ENCODE measurements around the gene MANBA. TPM values are rescaled to one million over a fixed set of nuclear protein-coding genes. Genes with fewer than 3 reads are reported as not detected.
"Not testable (repeated sequence)": the region's sequence is repeated elsewhere in the genome, so short reads cannot be mapped to it uniquely, and the experiment has no call there.

MANBA gene
- total RNA-seq, 2 experiments from 2014 or later: 8.7 to 10.0 TPM

GRCh38 chr4:102718833-102719575 lies 41.8 kb downstream of the MANBA start:
- not testable (repeated sequence) for H3K27me3 Mint-ChIP-seq, H3K9me3 Mint-ChIP-seq, H3K4me3 Mint-ChIP-seq, H3K4me1 Mint-ChIP-seq, DNase-seq, H3K27ac Mint-ChIP-seq
- H3K36me3 Mint-ChIP-seq: peaks cover 22% of the 10 kb centered on the region

DNA sequence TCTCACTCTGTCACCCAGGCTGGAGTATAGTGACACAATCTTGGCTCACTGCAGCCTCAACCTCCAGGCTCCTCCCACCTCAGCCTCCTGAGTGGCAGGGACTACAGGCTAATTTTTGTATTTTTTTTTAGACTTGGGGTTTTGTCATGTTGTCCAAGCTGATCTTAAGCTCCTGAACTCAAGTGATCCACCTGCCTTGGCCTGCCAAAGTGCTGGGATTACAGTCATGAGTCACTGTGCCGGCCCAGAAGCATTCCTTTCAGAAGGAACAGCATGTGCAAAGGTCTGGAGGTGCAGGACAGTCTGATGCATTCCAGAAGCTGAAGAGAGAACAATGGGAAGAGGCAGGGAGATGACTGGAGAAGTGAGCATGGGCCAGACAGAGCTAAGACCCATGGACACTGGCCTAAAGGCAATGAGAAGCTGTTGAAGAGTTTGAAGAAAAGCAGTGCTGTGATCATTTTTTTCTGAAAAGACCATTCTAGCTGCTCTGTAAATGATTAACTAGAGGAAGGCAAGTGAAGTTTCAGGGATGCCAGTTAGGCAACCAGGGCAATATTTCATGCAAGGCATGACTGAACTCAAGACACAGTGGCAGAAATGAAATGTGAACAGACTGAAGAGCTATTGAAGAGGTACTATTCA lies 43.2 kb downstream of the MANBA start:
- Mint-ChIP-seq H3K27me3 (no peaks in the 10 kb centered on the region), H3K4me3 (no peak overlapping the region), H3K9me3 (no peaks in the 10 kb centered on the region), H3K4me1 (no peaks in the 10 kb centered on the region), H3K36me3 (peaks cover 16% of the 10 kb centered on the region), H3K27ac (no peak overlapping the region)
- no peak for DNase-seq

GRCh38 chr4:102715057-102715456 lies 45.7 kb downstream of the MANBA start:
- Mint-ChIP-seq H3K27me3 (no peaks in the 10 kb centered on the region), H3K27ac (no peak overlapping the region), H3K36me3 (peaks cover 30% of the 10 kb centered on the region), H3K9me3 (no peaks in the 10 kb centered on the region), H3K4me1 (no peaks in the 10 kb centered on the region), H3K4me3 (no peak overlapping the region)
- DNase-seq: no peak

GRCh38 chr4:102713774-102714173 lies 47.0 kb downstream of the MANBA start:
- DNase-seq, H3K27ac Mint-ChIP-seq, H3K27me3 Mint-ChIP-seq, H3K4me3 Mint-ChIP-seq, H3K4me1 Mint-ChIP-seq, H3K9me3 Mint-ChIP-seq: not testable (repeated sequence)
- peaks cover 29% of the 10 kb centered on the region for H3K36me3 Mint-ChIP-seq

DNA sequence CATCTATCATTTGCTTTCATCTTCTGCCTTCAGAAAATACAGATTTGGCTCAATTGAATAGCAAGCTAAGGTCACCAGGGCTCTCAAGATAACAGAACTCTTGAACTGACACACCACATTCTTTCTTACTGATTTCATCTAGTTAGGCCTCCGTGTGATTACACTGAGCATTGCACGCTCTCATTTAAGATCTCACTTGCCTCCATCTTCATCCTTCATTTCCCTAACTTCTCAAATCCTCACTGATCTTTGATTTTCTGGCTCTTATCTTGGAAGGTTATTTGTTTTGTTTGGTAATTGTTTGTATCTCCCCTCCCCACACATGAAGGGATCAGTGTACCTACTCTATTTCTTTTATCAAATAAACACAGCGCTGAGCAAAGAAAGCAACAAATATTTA lies 47.7 kb downstream of the MANBA start:
- peaks cover 4% of the 10 kb centered on the region for H3K9me3 Mint-ChIP-seq
- no peaks in the 10 kb centered on the region for H3K27me3 Mint-ChIP-seq
- H3K4me3 Mint-ChIP-seq: no peak overlapping the region
- H3K36me3 Mint-ChIP-seq: peaks cover 27% of the 10 kb centered on the region
- H3K27ac Mint-ChIP-seq: no peak overlapping the region
- no peak for DNase-seq
- peaks cover 3% of the 10 kb centered on the region for H3K4me1 Mint-ChIP-seq

- Mint-ChIP-seq H3K9me3 (peaks cover 11% of the 10 kb centered on the region), H3K4me3 (no peak overlapping the region), H3K27me3 (no peaks in the 10 kb centered on the region), H3K36me3 (peaks cover 34% of the 10 kb centered on the region), H3K27ac (no peak overlapping the region), H3K4me1 (peaks cover 3% of the 10 kb centered on the region)
- DNase-seq: no peak
Observed at GRCh38 chr4:102710986-102711385, 49.8 kb downstream of the MANBA start.

- not testable (repeated sequence) for H3K27ac Mint-ChIP-seq, H3K27me3 Mint-ChIP-seq, H3K4me3 Mint-ChIP-seq, H3K4me1 Mint-ChIP-seq, DNase-seq
- Mint-ChIP-seq H3K36me3 (peaks cover 34% of the 10 kb centered on the region), H3K9me3 (peaks cover 11% of the 10 kb centered on the region)
Observed at GRCh38 chr4:102709060-102709459, 51.7 kb downstream of the MANBA start.

DNA sequence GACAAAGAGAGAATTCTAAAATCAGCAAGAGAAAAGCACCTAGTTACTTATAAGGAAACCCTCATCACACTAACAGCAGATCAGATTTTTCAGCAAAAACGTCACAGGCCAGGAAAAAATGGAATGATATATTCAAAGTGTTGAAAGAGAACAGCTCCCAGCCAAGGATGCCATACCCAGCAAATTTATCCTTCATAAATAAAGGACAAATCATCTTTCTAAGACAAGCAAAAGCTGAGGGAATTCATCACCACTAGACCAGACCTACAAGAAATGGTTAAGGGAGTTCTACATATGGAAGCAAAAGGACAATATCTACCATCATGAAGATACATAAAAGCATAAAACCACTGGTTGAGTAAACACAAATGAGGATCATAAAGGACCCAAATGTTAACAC lies 53.6 kb downstream of the MANBA start:
- peaks cover 11% of the 10 kb centered on the region for H3K9me3 Mint-ChIP-seq
- no peak overlapping the region for H3K27ac Mint-ChIP-seq
- DNase-seq: no peak
- peaks cover 3% of the 10 kb centered on the region for H3K4me1 Mint-ChIP-seq
- no peak overlapping the region for H3K4me3 Mint-ChIP-seq
- no peaks in the 10 kb centered on the region for H3K27me3 Mint-ChIP-seq
- H3K36me3 Mint-ChIP-seq: peaks cover 43% of the 10 kb centered on the region

- Mint-ChIP-seq H3K4me3 (no peak overlapping the region), H3K36me3 (peaks cover 35% of the 10 kb centered on the region), H3K27ac (no peak overlapping the region), H3K4me1 (peaks cover 3% of the 10 kb centered on the region), H3K27me3 (no peaks in the 10 kb centered on the region), H3K9me3 (peaks cover 11% of the 10 kb centered on the region)
- DNase-seq: no peak
Observed at GRCh38 chr4:102705391-102705935, 55.3 kb downstream of the MANBA start.

DNA sequence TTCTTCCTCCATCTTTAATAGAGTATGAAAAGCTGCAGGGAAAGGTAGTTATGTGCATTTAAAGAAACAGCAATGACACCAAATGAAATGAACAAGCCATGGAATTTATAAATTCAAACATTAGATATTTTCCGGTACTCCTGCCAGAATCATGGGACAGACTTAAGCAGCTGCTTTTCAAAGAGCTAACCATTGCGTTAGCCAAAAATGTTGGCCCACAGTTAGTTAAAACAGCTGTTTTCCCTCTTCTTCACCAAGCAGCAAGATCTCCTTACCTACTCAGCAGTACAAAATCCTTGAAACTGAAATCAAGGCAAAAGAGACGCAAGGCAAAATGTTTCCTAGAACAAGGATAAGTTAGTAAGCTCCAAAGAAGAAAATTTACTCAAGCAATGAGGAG lies 64.0 kb downstream of the MANBA start:
- no peak overlapping the region for H3K27ac Mint-ChIP-seq

GRCh38 chr4:102694791-102695190 lies 66.0 kb downstream of the MANBA start:
- Mint-ChIP-seq H3K27ac (no peak overlapping the region), H3K4me3 (no peak overlapping the region), H3K9me3 (no peaks in the 10 kb centered on the region), H3K27me3 (no peaks in the 10 kb centered on the region), H3K4me1 (no peaks in the 10 kb centered on the region), H3K36me3 (peaks cover 4% of the 10 kb centered on the region)
- no peak for DNase-seq

More for the DNA sequence above, 64.0 kb downstream of the MANBA start:
- no peak for DNase-seq
- Mint-ChIP-seq H3K9me3 (no peaks in the 10 kb centered on the region), H3K36me3 (peaks cover 7% of the 10 kb centered on the region), H3K4me1 (no peaks in the 10 kb centered on the region), H3K4me3 (no peak overlapping the region), H3K27me3 (no peaks in the 10 kb centered on the region)

DNA sequence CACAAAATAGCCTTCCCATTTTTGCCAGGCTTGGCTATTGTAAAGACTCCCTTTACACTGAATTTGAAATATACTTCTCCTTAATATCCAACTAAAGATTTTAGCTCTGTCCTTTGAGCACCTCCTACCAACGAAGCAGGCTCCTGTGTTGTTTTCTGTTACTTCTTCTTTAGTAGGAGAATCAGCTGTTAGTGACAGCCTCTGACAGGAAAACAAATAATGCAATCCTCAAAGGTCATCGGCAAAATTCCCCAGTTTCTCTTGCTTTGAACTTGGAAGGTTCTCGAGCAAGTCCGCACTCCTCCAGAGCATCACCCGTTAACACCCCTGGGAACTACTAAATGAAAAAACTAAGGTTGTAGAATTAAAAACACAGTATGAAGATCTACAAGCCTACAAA lies 66.9 kb downstream of the MANBA start:
- peaks cover 4% of the 10 kb centered on the region for H3K36me3 Mint-ChIP-seq
- DNase-seq: no peak
- H3K27ac Mint-ChIP-seq: no peak overlapping the region
- no peak overlapping the region for H3K4me3 Mint-ChIP-seq
- H3K27me3 Mint-ChIP-seq: no peaks in the 10 kb centered on the region
- H3K4me1 Mint-ChIP-seq: no peaks in the 10 kb centered on the region
- H3K9me3 Mint-ChIP-seq: no peaks in the 10 kb centered on the region

DNA sequence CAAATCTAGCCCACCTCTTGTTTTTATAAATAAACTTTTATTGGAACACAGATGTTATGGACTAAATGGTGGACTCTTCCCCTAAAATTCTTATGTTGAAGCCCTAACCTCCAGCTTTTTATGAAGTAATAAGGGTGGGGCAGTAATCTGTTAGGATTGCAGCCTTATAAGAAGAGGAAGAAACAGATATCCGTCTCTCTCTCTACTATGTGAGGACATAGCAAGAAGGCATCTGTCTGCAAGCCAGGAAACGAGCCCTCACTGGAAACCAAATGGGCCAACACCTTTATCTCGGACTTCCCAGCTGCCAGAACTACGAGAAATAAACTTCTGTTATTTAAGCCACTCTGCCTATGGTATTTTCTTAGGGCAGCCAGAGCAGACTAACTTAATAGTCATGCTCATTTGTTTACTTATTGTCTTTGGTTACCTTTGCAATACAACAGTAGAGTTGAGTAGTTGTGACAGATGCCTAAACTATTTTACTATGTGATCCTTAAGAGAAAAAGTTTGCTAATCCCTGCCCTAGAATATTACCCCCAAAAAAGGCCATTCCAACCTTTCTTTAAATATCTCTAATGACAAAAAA lies 67.4 kb downstream of the MANBA start:
- H3K27me3 Mint-ChIP-seq: no peaks in the 10 kb centered on the region
- no peak overlapping the region for H3K27ac Mint-ChIP-seq
- no peak for DNase-seq
- H3K36me3 Mint-ChIP-seq: peaks cover 4% of the 10 kb centered on the region
- H3K4me1 Mint-ChIP-seq: no peaks in the 10 kb centered on the region
- no peaks in the 10 kb centered on the region for H3K9me3 Mint-ChIP-seq
- H3K4me3 Mint-ChIP-seq: no peak overlapping the region

- Mint-ChIP-seq H3K9me3 (no peaks in the 10 kb centered on the region), H3K27ac (no peak overlapping the region), H3K4me1 (no peaks in the 10 kb centered on the region), H3K4me3 (no peak overlapping the region), H3K36me3 (peaks cover 4% of the 10 kb centered on the region), H3K27me3 (no peaks in the 10 kb centered on the region)
- no peak for DNase-seq
Observed at GRCh38 chr4:102692474-102692873, 68.3 kb downstream of the MANBA start.

GRCh38 chr4:102687982-102688433 lies 72.8 kb downstream of the MANBA start:
- H3K4me1 Mint-ChIP-seq: no peaks in the 10 kb centered on the region
- no peaks in the 10 kb centered on the region for H3K9me3 Mint-ChIP-seq
- H3K4me3 Mint-ChIP-seq: no peak overlapping the region
- no peaks in the 10 kb centered on the region for H3K27me3 Mint-ChIP-seq
- no peaks in the 10 kb centered on the region for H3K36me3 Mint-ChIP-seq
- no peak overlapping the region for H3K27ac Mint-ChIP-seq
- no peak for DNase-seq
